Tibial artery (tissue), 4 donors: ENCODE results near the gene TTBK2.

ENCODE experiments used
- DNase-seq, 2 donors: peaks; one replicate each; pipeline ENCODE4 v3.0.0-alpha.2; 2019
- H3K27ac ChIP-seq, 2 donors: fragments of 200-600 bp; sonication (generic) in 1 of 2; 1 replicate in 1 of 2; 2 replicates in 1 of 2; pipeline ENCODE4 v1.5.1; 2018 to 2019; ENCODE audit warnings: mild to moderate bottlenecking in 1 of 2
- H3K27me3 ChIP-seq, 2 donors: fragments of 200-600 bp; sonication (generic) in 1 of 2; one replicate each; pipeline versions ENCODE4 v1.5.1 to v1.6.0; 2016 to 2019
- H3K36me3 ChIP-seq, 3 donors: fragments of 200-600 bp; sonication (generic) in 2 of 3; one replicate each; pipeline ENCODE4 v1.5.1; 2016 to 2019; ENCODE audit warnings: mild to moderate bottlenecking in 2 of 3
- H3K4me1 ChIP-seq, 4 donors: fragments of 200-600 bp; sonication (generic) in 2 of 4; 1 replicate in 3 of 4; 2 replicates in 1 of 4; pipeline ENCODE4 v1.5.1; 2016 to 2019
- H3K4me3 ChIP-seq, 2 donors: fragments of 200-600 bp; sonication (generic) in 1 of 2; 1 replicate in 1 of 2; 2 replicates in 1 of 2; pipeline ENCODE4 v1.5.1; 2018 to 2019; ENCODE audit warnings: mild to moderate bottlenecking in 2 of 2
- H3K9me3 ChIP-seq, 3 donors: fragments of 200-600 bp; sonication (generic) in 1 of 3; one replicate each; pipeline ENCODE4 v1.5.1; 2016 to 2019
- CTCF ChIP-seq, 2 experiments: fragments of 200-600 bp in 1 of 2; fragments of 450-650 bp in 1 of 2; IDR thresholded peaks; one replicate each; pipeline ENCODE4 v1.5.1; 2017 to 2019; ENCODE audit warnings: antibody characterized with exemption in 2 of 2, mild to moderate bottlenecking in 1 of 2, moderate library complexity in 1 of 2
- intact Hi-C: fragments of 100-400 bp; cut with DNase I; formaldehyde crosslinking; loops from one replicate; pipeline ENCODE4 v1.15.0; 2023; ENCODE audit warnings: low total_unique reads

Gene TTBK2

GRCh38 chr15:42693942-42694341, 226.6 kb downstream of the TTBK2 start:
- Histone ChIP-seq H3K36me3 (peaks cover 53 to 84% (median 81%) of the 10 kb centered on the region in 3 donors), H3K4me3 (no peak overlapping the region), H3K27ac (no peak overlapping the region), H3K27me3 (no peaks in the 10 kb centered on the region), H3K4me1 (peaks cover 0 to 6% (median 0%) of the 10 kb centered on the region in 4 donors), H3K9me3 (no peaks in the 10 kb centered on the region)
- DNase-seq: no peak
- intact Hi-C loops: no loop called here
- no peak for TF ChIP-seq CTCF (IDR thresholded peaks at IDR 0.05)

- intact Hi-C loops: no loop called here
- TF ChIP-seq CTCF (IDR thresholded peaks at IDR 0.05): no peak
- Histone ChIP-seq H3K27ac (no peak overlapping the region), H3K27me3 (no peaks in the 10 kb centered on the region), H3K36me3 (peaks cover 53 to 89% (median 85%) of the 10 kb centered on the region in 3 donors), H3K4me3 (no peak overlapping the region), H3K4me1 (peaks cover 0 to 6% (median 0%) of the 10 kb centered on the region in 4 donors), H3K9me3 (no peaks in the 10 kb centered on the region)
- no peak for DNase-seq
Measured at GRCh38 chr15:42693496-42693895, 227.1 kb downstream of the TTBK2 start.

- Histone ChIP-seq H3K4me1 (peaks cover 0 to 6% (median 0%) of the 10 kb centered on the region in 4 donors), H3K36me3 (peaks cover 53 to 94% (median 87%) of the 10 kb centered on the region in 3 donors), H3K9me3 (no peaks in the 10 kb centered on the region), H3K27ac (no peak overlapping the region), H3K4me3 (no peak overlapping the region), H3K27me3 (no peaks in the 10 kb centered on the region)
- TF ChIP-seq CTCF (IDR thresholded peaks at IDR 0.05): no peak
- DNase-seq: no peak
- intact Hi-C loops: no loop called here
Measured at GRCh38 chr15:42692997-42693396, 227.6 kb downstream of the TTBK2 start.

- Histone ChIP-seq H3K36me3 (peaks cover 49 to 96% (median 87%) of the 10 kb centered on the region in 3 donors), H3K27ac (no peak overlapping the region), H3K4me3 (no peak overlapping the region), H3K9me3 (no peaks in the 10 kb centered on the region), H3K27me3 (no peaks in the 10 kb centered on the region), H3K4me1 (peaks cover 0 to 6% (median 0%) of the 10 kb centered on the region in 4 donors)
- no peak for TF ChIP-seq CTCF (IDR thresholded peaks at IDR 0.05)
- no peak for DNase-seq
- intact Hi-C loops: no loop called here
Measured at GRCh38 chr15:42692536-42692935, 228.0 kb downstream of the TTBK2 start.

- H3K4me1 ChIP-seq: peaks cover 0 to 6% (median 0%) of the 10 kb centered on the region in 4 donors
- H3K4me3 ChIP-seq: no peak overlapping the region
- H3K9me3 ChIP-seq: no peaks in the 10 kb centered on the region
- peaks cover 43 to 99% (median 82%) of the 10 kb centered on the region in 3 donors for H3K36me3 ChIP-seq
- intact Hi-C loops: no loop called here
- DNase-seq: no peak
- no peaks in the 10 kb centered on the region for H3K27me3 ChIP-seq
- H3K27ac ChIP-seq: no peak overlapping the region
- no peak for TF ChIP-seq CTCF (IDR thresholded peaks at IDR 0.05)
Measured at GRCh38 chr15:42691770-42692169, 228.8 kb downstream of the TTBK2 start.

GRCh38 chr15:42691308-42691707, 229.3 kb downstream of the TTBK2 start:
- intact Hi-C loops: no loop called here
- peaks cover 48 to 99% (median 82%) of the 10 kb centered on the region in 3 donors for H3K36me3 ChIP-seq

More at GRCh38 chr15:42691308-42691707, 229.3 kb downstream of the TTBK2 start:
- H3K9me3 ChIP-seq: no peaks in the 10 kb centered on the region
- DNase-seq: no peak
- no peak overlapping the region for H3K4me3 ChIP-seq
- TF ChIP-seq CTCF (IDR thresholded peaks at IDR 0.05): no peak
- H3K4me1 ChIP-seq: peaks cover 0 to 6% (median 0%) of the 10 kb centered on the region in 4 donors
- no peak overlapping the region for H3K27ac ChIP-seq
- H3K27me3 ChIP-seq: no peaks in the 10 kb centered on the region
